SU-DHL-6 (cell line): ENCODE data around the gene SMIM33.

Experiments used
- H2AFZ ChIP-seq: fragments of 200-600 bp; sonication (generic); 2 replicates; pipeline ENCODE4 v1.6.1; 2014; ENCODE audit warnings: low read depth, mild to moderate bottlenecking, moderate library complexity, mixed read lengths, antibody characterized with exemption, low read length; ENCODE audit not compliant: severe bottlenecking
- H3F3A ChIP-seq: fragments of 200-600 bp; shearing (Covaris generic); 2 replicates; pipeline ENCODE4 v1.6.0; 2016; ENCODE audit warnings: antibody characterized with exemption, mild to moderate bottlenecking; ENCODE audit not compliant: insufficient read depth
- H3K27ac ChIP-seq: fragments of 200-600 bp; sonication (generic); 2 replicates; pipeline ENCODE4 v1.5.1; 2016; ENCODE audit warnings: low read depth, mild to moderate bottlenecking, low read length, moderate library complexity, mixed read lengths
- H3K27me3 ChIP-seq: fragments of 200-600 bp; sonication (generic), shearing (Covaris generic); 2 replicates; pipeline ENCODE4 v1.6.0; 2014; ENCODE audit warnings: mild to moderate bottlenecking, low read length
- H3K36me3 ChIP-seq: fragments of 200-600 bp; sonication (generic); 2 replicates; pipeline ENCODE4 v1.6.1; 2014; ENCODE audit warnings: mild to moderate bottlenecking, low read length, mixed read lengths
- H3K4me2 ChIP-seq: fragments of 300-600, 200-600 bp; shearing (Covaris generic), sonication (generic); 2 replicates; pipeline ENCODE4 v1.6.0; 2014; ENCODE audit warnings: low read length, low read depth, mild to moderate bottlenecking; ENCODE audit not compliant: poor library complexity, severe bottlenecking
- H3K4me3 ChIP-seq: fragments of 200-600 bp; sonication (generic); 2 replicates; pipeline ENCODE4 v1.5.1; 2014; ENCODE audit warnings: antibody characterized with exemption, low read length, mild to moderate bottlenecking, mixed read lengths; ENCODE audit not compliant: insufficient read depth, poor library complexity, severe bottlenecking
- H3K79me2 ChIP-seq: fragments of 200-600 bp; sonication (generic); 2 replicates; pipeline ENCODE4 v1.6.1; 2014; ENCODE audit warnings: mild to moderate bottlenecking, low read length, moderate library complexity; ENCODE audit not compliant: insufficient read depth
- H3K9ac ChIP-seq: fragments of 200-600 bp; sonication (generic); 2 replicates; pipeline ENCODE4 v1.7.0; 2014; ENCODE audit warnings: mild to moderate bottlenecking, low read length
- H3K9me2 ChIP-seq: fragments of 200-600 bp; sonication (generic); replicated peaks from 2 replicates; pipeline ENCODE4 v1.6.1; 2014; ENCODE audit warnings: low read length; ENCODE audit not compliant: insufficient read depth
- H3K9me3 ChIP-seq: fragments of 200-600 bp; sonication (generic); 2 replicates; pipeline ENCODE4 v1.6.1; 2014; ENCODE audit warnings: low read length, mixed read lengths; ENCODE audit not compliant: insufficient read depth
- H4K20me1 ChIP-seq: fragments of 200-600 bp; sonication (generic); 2 replicates; pipeline ENCODE4 v1.6.1; 2014; ENCODE audit warnings: low read depth, mild to moderate bottlenecking, antibody characterized with exemption, low read length, moderate library complexity, mixed read lengths
- EZH2phosphoT487 ChIP-seq: fragments of 200-600 bp; sonication (generic), shearing (Covaris generic); conservative IDR thresholded peaks from 2 replicates; pipeline ENCODE4 v1.6.1; 2018; ENCODE audit warnings: mild to moderate bottlenecking, antibody characterized with exemption, low read length, moderate library complexity, mixed read lengths
- TF ChIP-seq, protein P1 (sequence below): fragments of 200-600 bp; sonication (generic); IDR thresholded peaks from one replicate; pipeline ENCODE4 v1.5.1; 2017; ENCODE audit warnings: antibody characterized with exemption, mild to moderate bottlenecking, low read length, moderate library complexity; ENCODE audit not compliant: insufficient read depth, poor library complexity, severe bottlenecking

The SMIM33 gene

DNA sequence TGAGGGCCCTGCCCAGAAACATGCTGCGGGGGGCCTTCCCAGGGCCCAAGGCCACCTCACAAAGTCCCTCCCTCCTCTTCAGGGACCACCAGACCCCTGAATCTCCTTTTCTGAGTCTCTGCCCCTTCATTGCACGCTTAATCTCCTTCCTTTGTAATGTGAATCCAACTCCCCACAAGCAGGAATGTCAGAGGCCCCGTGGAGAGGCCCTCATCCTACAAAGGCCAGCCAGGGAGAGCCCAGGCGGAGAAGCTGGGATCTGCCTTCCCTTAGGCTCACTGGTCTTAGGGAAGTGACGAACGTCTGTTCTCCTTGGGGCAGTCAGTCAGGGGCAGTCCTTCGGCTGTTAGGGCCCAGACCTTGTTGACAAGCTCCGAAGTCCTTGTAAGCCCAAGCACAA, 2.3 kb downstream of the SMIM33 start:
- no peak overlapping the region for H3K9ac ChIP-seq
- no peaks in the 10 kb centered on the region for H3K36me3 ChIP-seq
- no peak overlapping the region for H3K4me2 ChIP-seq
- TF ChIP-seq, protein P1, sequence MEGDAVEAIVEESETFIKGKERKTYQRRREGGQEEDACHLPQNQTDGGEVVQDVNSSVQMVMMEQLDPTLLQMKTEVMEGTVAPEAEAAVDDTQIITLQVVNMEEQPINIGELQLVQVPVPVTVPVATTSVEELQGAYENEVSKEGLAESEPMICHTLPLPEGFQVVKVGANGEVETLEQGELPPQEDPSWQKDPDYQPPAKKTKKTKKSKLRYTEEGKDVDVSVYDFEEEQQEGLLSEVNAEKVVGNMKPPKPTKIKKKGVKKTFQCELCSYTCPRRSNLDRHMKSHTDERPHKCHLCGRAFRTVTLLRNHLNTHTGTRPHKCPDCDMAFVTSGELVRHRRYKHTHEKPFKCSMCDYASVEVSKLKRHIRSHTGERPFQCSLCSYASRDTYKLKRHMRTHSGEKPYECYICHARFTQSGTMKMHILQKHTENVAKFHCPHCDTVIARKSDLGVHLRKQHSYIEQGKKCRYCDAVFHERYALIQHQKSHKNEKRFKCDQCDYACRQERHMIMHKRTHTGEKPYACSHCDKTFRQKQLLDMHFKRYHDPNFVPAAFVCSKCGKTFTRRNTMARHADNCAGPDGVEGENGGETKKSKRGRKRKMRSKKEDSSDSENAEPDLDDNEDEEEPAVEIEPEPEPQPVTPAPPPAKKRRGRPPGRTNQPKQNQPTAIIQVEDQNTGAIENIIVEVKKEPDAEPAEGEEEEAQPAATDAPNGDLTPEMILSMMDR: no peak
- TF ChIP-seq EZH2phosphoT487: no peak
- H3F3A ChIP-seq: no peaks in the 10 kb centered on the region
- H3K27me3 ChIP-seq: no peaks in the 10 kb centered on the region
- no peaks in the 10 kb centered on the region for H3K9me3 ChIP-seq
- H4K20me1 ChIP-seq: no peaks in the 10 kb centered on the region
- no peak overlapping the region for H2AFZ ChIP-seq
- H3K27ac ChIP-seq: no peak overlapping the region
- H3K9me2 ChIP-seq: no peaks in the 10 kb centered on the region
- H3K4me3 ChIP-seq: no peak overlapping the region
- H3K79me2 ChIP-seq: no peaks in the 10 kb centered on the region

DNA sequence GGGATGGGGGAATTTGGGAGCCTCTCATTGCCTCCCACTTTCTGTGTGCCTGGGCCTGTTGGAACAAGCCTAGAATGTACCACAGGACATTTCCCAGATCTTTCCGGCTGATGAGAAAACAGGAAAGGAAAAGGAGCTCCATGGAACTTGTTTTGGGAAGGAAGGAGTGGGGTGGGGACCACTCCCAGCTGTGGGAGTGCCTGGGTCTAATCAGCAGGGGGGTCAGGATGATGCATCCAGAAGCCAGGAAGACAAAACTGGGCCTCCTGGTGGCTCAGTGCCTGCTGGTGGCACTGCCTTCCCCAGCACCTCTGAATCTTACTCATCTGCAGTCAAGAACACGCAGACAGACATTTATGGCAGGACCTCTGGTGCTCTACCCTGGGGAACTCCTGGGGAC, 2.8 kb downstream of the SMIM33 start:
- no peak for TF ChIP-seq EZH2phosphoT487
- TF ChIP-seq, protein P1: no peak
- Histone ChIP-seq H3K9me2 (no peaks in the 10 kb centered on the region), H4K20me1 (no peaks in the 10 kb centered on the region), H3F3A (no peaks in the 10 kb centered on the region), H3K9me3 (no peaks in the 10 kb centered on the region), H3K27ac (no peak overlapping the region), H3K36me3 (no peaks in the 10 kb centered on the region), H3K4me3 (no peak overlapping the region), H3K79me2 (no peaks in the 10 kb centered on the region), H3K4me2 (no peak overlapping the region), H3K27me3 (no peaks in the 10 kb centered on the region), H3K9ac (no peak overlapping the region), H2AFZ (no peak overlapping the region)

DNA sequence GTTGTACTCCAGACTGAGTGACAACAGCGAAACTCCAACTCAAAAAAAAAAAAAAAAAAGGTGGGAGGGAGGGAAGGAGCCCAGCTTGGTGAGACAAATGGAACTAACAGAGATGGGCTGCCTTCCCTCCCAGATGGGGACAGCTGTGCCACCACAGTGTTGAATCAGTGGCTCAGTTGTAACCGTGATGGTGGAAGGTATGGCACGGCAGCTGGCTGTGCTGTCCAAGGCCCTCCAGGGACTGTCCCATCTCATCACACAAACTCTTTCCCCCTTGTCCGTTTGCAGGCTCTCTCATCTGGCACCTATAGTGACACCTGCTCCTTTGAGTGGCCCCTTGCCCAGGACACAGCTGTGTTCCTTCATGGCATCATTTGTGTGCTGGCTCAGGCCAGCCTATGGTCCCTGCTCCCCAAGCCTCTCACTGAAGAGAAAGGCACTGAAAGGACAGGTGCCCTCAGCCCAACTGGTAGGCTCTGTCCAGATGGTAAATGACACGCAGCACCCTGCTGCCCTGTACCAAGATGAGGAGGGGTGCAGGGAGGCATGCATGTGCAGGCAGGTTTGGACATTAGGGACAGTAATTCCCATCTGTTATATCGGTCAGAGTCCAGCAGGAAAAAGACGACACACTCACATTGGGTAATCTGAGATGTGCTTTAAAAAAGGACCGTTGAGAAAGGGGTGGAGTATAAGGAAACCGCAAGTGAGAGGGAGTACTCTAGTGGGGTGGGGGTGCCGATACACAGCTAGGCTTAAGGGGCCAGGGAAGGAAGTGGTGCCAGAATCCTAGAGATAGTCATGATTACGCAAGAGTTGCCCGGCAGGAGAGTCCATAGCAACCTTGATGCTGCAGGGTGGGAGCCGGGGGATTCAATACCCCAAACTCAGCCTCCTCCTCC, 4.3 kb downstream of the SMIM33 start:
- Histone ChIP-seq H3K27me3 (no peaks in the 10 kb centered on the region), H3K4me2 (no peak overlapping the region), H3K36me3 (no peaks in the 10 kb centered on the region), H3K9me3 (no peaks in the 10 kb centered on the region), H3K4me3 (no peak overlapping the region), H3K27ac (no peak overlapping the region), H3F3A (no peaks in the 10 kb centered on the region), H3K9ac (no peak overlapping the region), H3K9me2 (no peaks in the 10 kb centered on the region), H3K79me2 (no peaks in the 10 kb centered on the region), H4K20me1 (no peaks in the 10 kb centered on the region), H2AFZ (no peak overlapping the region)
- no peak for TF ChIP-seq EZH2phosphoT487
- TF ChIP-seq, protein P1: no peak
